Thoracic aorta (tissue), 2 donors: ENCODE results near the gene RCE1. TPM values are rescaled to one million over a fixed set of nuclear protein-coding genes. Genes with fewer than 3 reads are reported as not detected.
"Not testable (repeated sequence)": the region's sequence is repeated elsewhere in the genome, so short reads cannot be mapped to it uniquely, and the experiment has no call there.

Experiments
- ATAC-seq: fragments of 150-250 bp; one replicate; pipeline ENCODE4 v1.8.0; 2017; ENCODE audit warnings: low read depth; ENCODE audit not compliant: insufficient number of reproducible peaks, low FRiP score
- DNase-seq: peaks from one replicate; pipeline ENCODE4 v3.0.0-alpha.2; 2020; ENCODE audit warnings: low spot score
- H3K27ac ChIP-seq, 2 donors: fragments of 200-600 bp; sonication (generic); 1 replicate in 1 of 2; 2 replicates in 1 of 2; pipeline ENCODE4 v1.5.1; 2016; ENCODE audit warnings: mild to moderate bottlenecking in 2 of 2, moderate library complexity in 2 of 2
- H3K27me3 ChIP-seq: fragments of 200-600 bp; sonication (generic); replicated peaks from 2 replicates; pipeline ENCODE4 v1.6.0; 2016; ENCODE audit warnings: mild to moderate bottlenecking; ENCODE audit not compliant: insufficient read depth
- H3K36me3 ChIP-seq: fragments of 200-600 bp; sonication (generic); one replicate; pipeline ENCODE4 v1.5.1; 2016
- H3K4me1 ChIP-seq, 2 donors: fragments of 200-600 bp; sonication (generic); 1 replicate in 1 of 2; 2 replicates in 1 of 2; pipeline versions ENCODE4 v1.5.1 to v1.6.0; 2016; ENCODE audit warnings: low read depth in 2 of 2, mild to moderate bottlenecking in 1 of 2; ENCODE audit not compliant: control insufficient read depth in 1 of 2
- H3K4me3 ChIP-seq: fragments of 200-600 bp; sonication (generic); 2 replicates; pipeline ENCODE4 v1.5.1; 2016; ENCODE audit warnings: mild to moderate bottlenecking
- H3K9me3 ChIP-seq: fragments of 200-600 bp; sonication (generic); 2 replicates; pipeline ENCODE4 v1.5.1; 2016
- total RNA-seq, 2 donors: library from RNA; depleted of rRNA; stranded (reverse); fragments of >200 nt; gene quantifications; one replicate each; pipeline versions ENCODE4 v1.1.0 to v1.2.3, GENCODE V29; 2016
- TF ChIP-seq, protein P1 (sequence below): fragments of 200-600 bp; sonication (generic); IDR thresholded peaks from one replicate; pipeline ENCODE4 v1.5.1; 2019; ENCODE audit warnings: antibody characterized with exemption

Gene RCE1, protein sequence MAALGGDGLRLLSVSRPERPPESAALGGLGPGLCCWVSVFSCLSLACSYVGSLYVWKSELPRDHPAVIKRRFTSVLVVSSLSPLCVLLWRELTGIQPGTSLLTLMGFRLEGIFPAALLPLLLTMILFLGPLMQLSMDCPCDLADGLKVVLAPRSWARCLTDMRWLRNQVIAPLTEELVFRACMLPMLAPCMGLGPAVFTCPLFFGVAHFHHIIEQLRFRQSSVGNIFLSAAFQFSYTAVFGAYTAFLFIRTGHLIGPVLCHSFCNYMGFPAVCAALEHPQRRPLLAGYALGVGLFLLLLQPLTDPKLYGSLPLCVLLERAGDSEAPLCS
- total RNA-seq: 10 to 100 TPM; 11.9 to 17.5 TPM

DNA sequence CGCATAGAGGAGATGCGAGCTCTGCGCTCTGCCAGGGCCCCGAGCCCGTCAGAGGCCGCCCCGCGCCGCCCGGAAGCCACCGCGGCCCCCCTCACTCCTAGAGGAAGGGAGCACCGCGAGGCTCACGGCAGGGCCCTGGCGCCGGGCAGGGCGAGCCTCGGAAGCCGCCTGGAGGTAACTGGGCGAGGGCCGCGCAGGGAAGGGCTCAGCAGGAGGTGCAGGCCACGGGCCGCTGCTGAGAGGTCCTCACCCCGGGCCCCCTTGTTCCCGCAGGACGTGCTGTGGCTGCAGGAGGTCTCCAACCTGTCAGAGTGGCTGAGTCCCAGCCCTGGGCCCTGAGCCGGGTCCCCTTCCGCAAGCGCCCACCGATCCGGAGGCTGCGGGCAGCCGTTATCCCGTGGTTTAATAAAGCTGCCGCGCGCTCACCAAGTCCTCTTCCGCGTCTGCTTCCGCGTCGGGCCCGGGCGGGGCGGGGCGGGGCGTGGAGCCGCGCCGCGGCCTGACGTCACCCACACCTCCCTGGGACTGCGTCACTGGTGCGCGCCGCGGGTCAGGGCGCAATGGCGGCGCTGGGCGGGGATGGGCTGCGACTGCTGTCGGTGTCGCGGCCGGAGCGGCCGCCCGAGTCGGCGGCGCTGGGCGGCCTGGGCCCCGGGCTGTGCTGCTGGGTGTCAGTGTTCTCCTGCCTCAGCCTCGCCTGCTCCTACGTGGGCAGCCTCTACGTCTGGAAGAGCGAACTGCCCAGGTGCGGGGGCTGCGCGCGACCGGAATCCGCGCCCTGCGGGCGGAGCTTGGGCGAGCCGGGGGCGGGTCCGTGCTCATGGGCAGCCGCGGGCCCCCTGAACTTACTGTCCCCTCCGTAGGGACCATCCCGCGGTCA, at the start of gene RCE1:
Gene RCE1, plus strand, starts transcription at position 546 of the 880 bp plus-strand sequence. Its CDS starts 15 bp downstream, at position 561.
- H3K9me3 ChIP-seq: no peaks in the 10 kb centered on the region
- peak within 1 kb of the TSS; percentile 90 for H3K4me3 ChIP-seq
- H3K36me3 ChIP-seq: peaks cover 16% of the 10 kb centered on the region
- peak within 1 kb of the TSS; percentile 95 to 96 for H3K27ac ChIP-seq
- TF ChIP-seq, protein P1, sequence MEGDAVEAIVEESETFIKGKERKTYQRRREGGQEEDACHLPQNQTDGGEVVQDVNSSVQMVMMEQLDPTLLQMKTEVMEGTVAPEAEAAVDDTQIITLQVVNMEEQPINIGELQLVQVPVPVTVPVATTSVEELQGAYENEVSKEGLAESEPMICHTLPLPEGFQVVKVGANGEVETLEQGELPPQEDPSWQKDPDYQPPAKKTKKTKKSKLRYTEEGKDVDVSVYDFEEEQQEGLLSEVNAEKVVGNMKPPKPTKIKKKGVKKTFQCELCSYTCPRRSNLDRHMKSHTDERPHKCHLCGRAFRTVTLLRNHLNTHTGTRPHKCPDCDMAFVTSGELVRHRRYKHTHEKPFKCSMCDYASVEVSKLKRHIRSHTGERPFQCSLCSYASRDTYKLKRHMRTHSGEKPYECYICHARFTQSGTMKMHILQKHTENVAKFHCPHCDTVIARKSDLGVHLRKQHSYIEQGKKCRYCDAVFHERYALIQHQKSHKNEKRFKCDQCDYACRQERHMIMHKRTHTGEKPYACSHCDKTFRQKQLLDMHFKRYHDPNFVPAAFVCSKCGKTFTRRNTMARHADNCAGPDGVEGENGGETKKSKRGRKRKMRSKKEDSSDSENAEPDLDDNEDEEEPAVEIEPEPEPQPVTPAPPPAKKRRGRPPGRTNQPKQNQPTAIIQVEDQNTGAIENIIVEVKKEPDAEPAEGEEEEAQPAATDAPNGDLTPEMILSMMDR: no peak
- H3K27me3 ChIP-seq: no peaks in the 10 kb centered on the region
- H3K4me1 ChIP-seq: peaks cover 17 to 28% of the 10 kb centered on the region in 2 donors
- peak; percentile 59 for DNase-seq
- ATAC-seq: peak; percentile 71

DNA sequence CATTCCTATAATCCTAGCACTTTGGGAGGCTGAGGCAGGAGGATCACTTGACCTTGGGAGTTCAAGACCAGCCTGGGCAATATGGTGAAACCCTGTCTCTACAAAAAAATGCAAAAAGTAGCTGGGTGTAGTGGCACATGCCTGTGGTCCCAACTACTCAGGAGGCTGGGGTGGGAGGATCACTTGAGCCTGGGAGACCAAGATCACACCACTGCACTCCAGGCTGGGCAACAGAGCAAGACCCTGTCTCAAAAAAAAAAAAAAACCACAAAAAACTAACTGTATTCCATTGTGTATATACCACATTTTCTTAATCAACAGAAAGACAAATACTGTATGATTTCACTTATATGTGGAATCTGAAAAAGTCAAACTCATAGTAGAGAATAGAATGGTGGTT, 43.4 kb upstream of the RCE1 start:
- H3K4me1 ChIP-seq, H3K9me3 ChIP-seq, H3K4me3 ChIP-seq, H3K27me3 ChIP-seq, ATAC-seq, DNase-seq, H3K27ac ChIP-seq, H3K36me3 ChIP-seq: not testable (repeated sequence)

DNA sequence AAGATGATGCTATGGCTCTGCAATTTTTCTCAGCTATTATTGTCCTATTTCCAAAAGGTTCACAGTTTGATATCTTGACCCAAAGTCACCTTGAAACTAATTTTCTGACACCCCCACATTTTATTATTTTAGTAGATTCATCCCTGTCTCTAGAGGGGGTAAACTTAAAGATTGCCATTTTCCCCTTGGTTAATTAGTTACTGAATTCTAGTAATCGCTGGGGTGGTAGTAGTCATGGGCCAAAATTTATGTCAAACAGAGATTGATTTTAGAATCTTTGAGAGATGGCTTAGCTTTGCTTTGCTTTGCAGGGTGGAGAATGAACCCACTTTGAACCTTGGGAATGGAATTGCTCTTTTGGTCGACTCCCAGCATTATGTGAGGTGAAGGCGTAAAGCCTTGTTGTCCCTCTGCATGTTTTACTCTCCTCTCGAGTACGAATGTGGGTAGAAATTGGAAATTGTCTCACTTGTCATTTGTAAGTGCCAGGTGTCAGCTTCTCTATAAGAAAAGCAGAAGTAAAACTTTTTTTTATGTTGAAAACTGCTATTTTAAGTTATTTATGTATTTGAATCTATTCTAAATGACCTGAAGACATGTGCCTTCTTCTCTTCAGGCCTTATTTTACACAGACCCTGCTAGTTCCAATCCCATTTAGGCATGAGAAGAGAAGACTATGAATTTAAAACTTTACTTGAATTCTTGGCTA, 42.4 kb upstream of the RCE1 start:
- Histone ChIP-seq H3K27me3 (no peaks in the 10 kb centered on the region), H3K36me3 (no peaks in the 10 kb centered on the region), H3K27ac (no peak overlapping the region), H3K4me3 (no peak overlapping the region), H3K9me3 (no peaks in the 10 kb centered on the region), H3K4me1 (no peaks in the 10 kb centered on the region)
- DNase-seq (no peak), ATAC-seq (no peak)
- TF ChIP-seq, protein P1: no peak

DNA sequence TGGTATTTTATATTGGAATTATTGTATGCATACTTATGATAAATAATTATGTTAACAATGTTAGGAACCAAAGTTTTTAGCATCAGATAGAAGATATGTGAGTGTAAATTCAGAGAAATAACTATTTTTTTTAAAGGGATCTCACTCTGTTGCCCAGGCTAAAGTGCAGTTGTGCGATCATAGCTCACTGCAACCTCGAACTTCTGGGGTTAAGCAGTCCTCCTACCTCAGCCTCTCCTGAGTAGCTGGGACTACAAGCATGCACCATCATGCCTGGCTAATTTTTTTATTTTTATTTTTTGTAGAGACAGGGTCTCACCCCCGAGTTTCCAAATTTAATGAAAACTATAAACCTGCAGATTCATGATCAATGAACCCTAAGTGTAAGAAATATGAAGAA, 33.6 kb upstream of the RCE1 start:
- Histone ChIP-seq H3K36me3 (no peaks in the 10 kb centered on the region), H3K9me3 (no peaks in the 10 kb centered on the region), H3K27me3 (no peaks in the 10 kb centered on the region), H3K4me3 (no peak overlapping the region), H3K4me1 (no peaks in the 10 kb centered on the region), H3K27ac (no peak overlapping the region)
- ATAC-seq (no peak), DNase-seq (no peak)
- TF ChIP-seq, protein P1: no peak

DNA sequence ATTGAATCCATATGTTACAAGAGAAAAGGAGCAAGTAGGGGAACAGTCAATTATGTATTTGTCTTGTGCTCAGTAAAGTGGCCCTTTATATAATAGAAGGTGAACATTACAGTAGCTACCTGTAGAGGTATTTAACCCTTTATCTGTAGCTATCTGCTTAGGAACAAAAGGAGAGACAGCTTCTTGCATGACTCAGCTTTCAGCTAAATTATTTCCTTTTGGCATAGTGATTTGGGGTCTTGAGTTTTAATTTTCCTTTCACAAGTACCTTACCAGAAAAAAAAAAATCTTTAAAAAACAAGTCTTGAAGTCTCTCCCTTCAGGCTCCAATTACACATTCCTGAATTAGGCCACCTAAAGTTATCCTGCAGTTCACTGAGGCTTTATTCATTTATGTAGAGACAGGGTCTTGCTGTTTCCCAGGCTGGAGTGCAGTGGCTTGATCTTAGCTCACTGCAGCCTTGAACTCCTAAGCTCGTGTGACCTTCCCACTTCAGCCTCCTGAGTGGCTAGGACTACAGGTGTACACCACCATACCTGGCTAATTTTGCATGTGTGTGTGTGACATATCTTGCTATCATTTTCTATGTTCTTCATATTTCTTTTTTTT, 32.6 kb upstream of the RCE1 start:
- TF ChIP-seq, protein P1: no peak

More for the DNA sequence above, 32.6 kb upstream of the RCE1 start:
- no peak for DNase-seq
- Histone ChIP-seq H3K4me1 (no peaks in the 10 kb centered on the region), H3K36me3 (no peaks in the 10 kb centered on the region), H3K27me3 (no peaks in the 10 kb centered on the region), H3K4me3 (no peak overlapping the region), H3K27ac (no peak overlapping the region), H3K9me3 (no peaks in the 10 kb centered on the region)
- no peak for ATAC-seq
